ENCODE results near the gene UGDH. TPM values are rescaled to one million over a fixed set of nuclear protein-coding genes. Genes with fewer than 3 reads are reported as not detected.
"Not testable (repeated sequence)": the region's sequence is repeated elsewhere in the genome, so short reads cannot be mapped to it uniquely, and the experiment has no call there.

Gene UGDH
- polyA plus RNA-seq, 4 donors = 80.1 to 123 (median 98.7) TPM

DNA sequence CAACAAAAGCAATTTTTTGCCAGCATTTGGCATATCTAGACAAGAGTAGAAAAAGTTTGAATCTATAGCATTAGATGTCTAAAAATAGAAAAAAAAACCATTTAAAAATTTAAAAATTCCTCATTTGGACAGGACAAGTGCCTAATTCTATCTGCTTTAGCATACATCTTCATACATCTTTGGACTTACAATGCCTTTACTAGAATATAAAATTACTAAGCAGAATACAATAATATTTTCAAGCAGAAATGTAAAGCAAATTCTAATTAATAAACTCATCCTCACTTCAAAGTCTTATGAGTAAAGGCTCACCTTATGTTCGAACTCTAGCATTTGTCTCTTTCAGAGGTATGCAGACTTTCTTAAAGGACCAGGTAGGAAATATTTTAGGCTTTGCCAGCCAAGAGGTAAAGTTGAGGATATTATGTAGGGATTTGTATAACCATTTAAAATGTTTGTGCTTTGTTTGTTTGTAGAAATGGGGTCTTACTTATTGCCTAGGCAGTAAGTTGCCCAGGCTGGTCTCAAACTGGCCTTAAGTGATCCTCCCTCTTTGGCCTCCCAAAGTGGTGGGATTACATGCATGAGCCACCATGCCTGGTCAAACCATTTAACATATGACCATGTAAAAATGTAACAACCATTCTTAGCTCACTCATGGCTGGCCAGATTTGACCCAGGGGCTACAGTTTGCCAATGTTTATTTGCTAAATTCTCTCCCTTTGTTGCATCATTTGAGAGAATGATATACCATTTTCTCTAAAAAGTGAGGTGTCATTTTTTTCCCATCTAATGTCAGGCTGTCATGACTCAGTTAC is 29.1 kb downstream of the UGDH start:
- no peak for DNase-seq (ENCODE audit: low read depth in 4 of 4, low spot score in 3 of 4)

DNA sequence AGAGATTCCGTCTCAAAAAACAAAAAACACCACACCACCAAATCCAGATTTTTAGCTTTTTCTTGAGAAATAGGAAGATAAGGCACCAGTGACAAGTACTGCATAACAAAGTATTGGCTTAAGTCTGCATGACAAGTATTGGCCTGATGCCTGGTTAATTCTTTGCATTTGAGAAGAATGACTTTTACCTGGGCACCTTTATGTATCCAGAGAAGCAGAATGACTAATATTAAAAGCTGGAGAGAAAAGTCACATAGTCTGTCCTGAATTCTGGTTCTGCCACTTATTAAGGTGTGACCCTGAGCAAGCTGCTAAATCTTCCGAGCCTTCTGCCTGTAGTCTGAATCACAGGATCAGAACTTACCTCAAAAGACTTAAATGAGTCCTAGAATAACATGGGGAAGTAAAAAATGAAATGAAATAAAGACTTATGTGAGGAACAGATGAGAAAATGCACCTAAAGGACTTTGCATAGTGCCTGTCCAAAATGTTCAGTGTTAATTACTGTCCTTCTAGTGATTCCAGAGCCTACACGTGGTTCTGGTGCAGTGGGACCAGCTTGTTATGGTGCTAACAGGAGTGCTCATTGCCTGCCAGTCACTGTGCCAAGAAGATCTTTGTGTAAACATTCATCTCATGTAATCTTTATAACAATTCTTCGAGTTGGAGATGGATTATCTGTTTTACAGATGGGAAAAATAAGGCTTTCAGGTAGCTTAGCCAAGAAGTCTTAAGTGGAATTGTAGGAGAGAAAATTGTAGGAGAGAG is 31.6 kb downstream of the UGDH start:
- no peak for DNase-seq (ENCODE audit: low read depth in 4 of 4, low spot score in 3 of 4)

DNA sequence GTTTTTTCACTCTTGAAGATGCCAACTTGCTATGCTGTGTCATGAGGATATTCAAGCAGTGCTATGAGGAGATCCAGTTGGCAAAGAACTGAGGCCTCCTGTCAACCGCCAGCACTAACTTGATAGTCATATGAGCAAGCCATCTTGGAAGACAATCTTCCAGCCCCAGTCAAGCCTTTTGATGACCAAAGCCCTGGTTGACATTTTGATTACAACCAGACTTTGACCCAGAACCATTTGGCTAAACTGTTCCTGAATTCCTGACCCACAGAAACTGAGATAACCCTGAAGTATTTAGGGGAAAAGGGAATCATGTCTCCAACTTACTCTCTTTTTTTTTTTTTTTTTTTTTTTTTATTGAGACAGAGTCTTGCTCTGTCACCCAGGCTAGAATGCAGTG is 32.9 kb downstream of the UGDH start:
- no peak for DNase-seq (ENCODE audit: low read depth in 4 of 4, low spot score in 3 of 4)

DNA sequence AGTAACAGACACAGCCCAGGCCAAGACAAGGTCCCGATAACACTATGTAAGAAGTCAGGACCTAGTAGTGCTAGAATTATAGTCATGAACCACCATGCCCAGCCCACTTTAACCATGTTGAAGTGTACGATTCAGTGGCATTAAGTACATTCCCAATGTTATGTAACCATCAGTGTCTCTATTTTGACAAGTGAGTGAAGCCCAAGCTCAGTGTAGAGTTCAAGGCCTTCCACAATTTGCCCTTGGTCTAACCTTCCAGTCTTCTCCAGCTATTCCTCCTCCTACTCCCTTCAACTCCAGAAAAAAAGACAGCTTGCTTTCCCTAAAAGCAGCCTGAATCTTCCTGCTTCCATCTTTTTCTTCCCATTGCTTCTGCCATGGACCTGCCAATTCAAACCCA is 36.9 kb downstream of the UGDH start:
- DNase-seq (ENCODE audit: low read depth in 4 of 4, low spot score in 3 of 4) = no peak

DNA sequence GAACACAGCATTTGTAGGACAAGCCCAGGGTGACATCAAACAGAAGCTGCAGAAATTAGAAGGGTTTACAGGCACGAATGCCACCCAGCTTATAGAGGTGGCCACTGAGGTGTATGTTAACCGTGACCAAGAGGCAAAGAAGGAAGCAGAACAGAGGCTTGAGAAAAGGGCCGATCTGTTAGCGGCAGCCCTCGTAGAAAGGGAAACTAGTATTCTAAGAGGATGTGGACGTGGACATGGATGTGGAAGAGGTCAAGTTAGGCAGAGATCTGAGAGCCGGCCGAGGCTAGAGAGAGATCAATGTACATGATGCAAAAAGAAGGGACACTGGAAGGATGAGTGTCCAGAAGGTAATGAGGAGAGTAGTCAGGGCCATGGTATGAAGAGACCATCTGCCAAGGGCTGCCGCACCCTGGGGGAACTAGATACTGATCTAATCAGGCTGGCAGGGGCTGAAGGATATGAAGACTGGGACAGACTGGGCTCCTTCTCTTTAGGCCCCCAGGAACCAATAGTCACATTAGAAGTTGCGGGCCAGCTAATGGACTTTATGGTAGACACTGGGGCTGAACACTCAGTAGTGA is 40.9 kb downstream of the UGDH start:
- DNase-seq (ENCODE audit: low read depth in 4 of 4, low spot score in 3 of 4) = no peak

DNA sequence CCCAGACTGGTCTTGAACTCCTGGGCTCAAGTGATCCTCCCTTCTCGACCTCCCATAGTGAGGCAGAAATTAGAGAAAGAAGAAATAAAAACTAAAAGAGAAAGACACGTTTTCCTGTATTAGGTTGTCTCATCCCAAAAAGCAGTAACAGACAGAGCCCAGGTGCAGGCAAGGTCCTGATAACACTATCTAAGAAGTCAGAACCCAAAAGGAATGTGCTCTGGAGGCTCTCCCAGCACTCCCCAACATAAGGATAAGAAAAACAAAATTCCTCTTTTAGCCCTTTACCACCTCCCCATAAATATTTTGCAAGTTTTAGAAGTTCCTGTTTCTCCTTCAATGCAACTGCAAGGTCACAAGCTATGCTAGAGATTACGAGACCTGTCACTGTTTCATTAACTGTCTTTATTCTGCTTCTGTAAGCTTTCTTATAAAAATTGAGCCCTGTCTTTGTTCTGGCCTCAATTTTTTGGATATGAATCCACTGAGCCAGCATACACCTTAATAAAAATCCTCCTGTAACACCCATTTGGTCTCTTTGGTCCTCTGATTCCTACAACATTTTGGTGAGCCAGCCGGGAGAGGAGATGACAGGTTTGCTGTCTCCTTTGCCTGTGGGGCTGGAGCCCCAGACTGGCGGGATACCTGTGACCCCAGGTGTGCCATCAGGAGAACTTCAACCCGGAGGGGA is 42.5 kb downstream of the UGDH start:
- DNase-seq (ENCODE audit: low read depth in 4 of 4, low spot score in 3 of 4) = no peak

DNA sequence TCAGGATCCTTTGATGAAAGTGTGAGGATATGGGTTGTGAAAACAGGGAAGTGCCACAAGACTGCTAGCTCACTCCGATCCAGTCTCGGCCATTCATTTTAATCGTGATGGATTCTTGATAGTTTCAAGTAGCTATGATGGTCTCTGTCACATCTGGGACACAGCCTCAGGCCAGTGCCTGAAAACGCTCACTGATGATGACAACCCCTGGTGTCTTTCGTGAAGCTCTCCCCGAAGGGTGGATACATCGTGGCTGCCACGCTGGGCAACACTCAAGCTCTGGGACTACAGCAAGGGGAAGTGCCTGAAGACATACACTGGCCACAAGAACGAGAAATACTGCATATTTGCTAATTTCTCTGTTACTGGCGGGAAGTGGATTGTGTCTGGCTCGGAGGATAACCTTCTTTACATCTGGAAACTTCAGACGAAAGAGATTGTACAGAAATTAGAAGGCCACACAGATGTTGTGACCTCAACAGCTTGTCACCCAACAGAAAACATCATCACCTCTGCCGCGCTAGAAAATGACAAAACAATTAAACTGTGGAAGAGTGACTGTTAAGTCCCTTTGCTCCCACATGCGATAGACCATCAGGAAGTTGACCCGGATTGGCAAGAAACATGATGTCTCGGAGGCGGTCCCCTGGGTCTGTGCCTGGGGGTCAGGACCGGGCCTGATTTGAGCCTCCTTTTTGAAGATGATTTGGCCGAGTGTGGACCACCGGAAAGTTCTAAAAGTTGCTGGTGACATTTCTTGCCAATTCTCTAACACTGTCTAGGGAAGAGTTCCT is 46.1 kb downstream of the UGDH start:
- no peak for DNase-seq (ENCODE audit: low read depth in 4 of 4, low spot score in 3 of 4)

DNA sequence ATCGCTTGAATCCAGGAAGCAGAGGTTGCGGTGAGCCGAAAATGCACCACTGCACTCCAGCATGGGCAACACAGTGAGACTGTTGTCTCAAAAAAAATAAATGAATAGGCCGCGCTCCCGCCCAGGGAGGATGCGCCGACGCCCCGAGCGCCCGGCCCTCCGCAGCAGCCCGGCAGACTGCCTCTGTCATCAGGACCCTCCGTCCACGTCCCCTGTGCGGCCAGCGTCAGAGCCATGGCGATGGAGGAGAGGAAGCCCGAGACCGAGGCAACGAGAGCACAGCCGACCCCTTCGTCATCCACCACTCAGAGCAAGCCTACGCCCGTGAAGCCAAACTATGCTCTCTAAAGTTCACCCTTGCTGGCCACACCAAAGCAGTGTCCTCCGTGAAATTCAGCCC is 47.0 kb downstream of the UGDH start:
- DNase-seq (ENCODE audit: low read depth in 4 of 4, low spot score in 3 of 4) = no peak

DNA sequence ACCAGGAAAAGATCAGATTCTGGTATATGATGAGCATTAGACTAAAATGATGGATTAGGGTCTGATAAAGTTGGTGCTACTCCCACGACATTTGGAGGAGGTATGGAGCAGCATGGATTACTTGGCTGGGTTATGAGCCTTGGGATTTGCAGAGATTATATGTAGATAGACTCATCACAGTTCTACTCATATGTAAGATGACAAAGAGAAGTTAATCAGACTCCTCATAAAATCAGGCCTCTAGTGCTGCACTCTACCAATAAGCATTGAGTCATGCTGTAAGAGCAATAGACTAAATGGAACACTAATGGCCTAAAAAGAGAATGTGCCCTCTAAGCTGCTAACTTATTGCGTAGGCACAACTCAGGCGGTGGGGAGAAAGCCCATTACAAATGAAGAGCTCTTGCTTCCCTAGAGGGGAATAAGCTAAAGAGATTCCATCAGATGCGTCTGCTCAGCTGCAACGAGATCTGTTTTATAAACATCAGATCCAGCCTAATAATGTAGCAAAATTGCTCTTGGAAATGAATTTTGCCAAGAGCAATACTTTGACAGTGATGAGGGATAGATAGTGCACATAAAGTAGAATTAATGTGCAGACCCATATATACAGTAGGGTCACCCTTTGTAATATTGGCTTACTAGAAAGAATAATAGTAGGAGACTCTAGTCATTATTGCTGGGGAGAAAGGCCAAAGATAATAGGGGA is 50.9 kb downstream of the UGDH start:
- DNase-seq (ENCODE audit: low read depth in 4 of 4, low spot score in 3 of 4) = no peak

DNA sequence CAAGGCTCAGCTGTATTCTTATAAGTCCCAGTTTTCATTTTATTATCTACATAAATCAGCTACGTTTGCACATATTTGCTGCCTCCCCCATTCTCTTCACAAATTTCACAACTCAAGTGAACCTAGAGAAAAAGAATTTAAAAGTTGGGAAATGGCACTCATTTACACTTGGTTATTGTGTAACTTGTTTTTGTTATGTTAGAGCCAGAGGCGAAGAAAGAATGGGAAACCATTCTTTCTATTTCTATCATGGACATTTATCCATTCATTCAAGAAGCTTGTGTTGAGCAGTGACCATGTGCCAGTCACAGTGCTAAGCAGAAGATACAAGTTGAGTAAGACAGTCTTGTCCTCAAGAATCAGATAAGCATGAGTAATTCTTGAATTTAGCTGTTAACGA is 54.8 kb downstream of the UGDH start:
- DNase-seq (ENCODE audit: low read depth in 4 of 4, low spot score in 3 of 4) = no peak

DNA sequence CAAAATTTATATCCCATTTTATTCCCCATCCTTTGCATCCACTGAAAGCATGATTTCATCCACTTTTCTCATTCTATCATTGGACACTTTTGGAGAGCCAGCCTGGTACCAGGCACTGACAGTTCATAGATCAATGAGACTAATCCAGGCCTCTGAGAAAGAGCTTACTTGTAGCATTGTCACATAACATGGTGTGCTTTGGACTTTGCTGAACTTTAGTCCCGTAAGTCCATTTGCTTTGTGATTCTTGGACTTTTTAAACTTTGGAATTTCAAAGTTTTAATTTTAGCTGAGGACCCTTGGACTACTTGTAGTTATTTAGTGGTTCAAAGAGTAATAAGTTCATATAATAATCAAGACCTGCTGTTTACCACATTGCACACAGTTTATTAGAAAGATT is 56.8 kb downstream of the UGDH start:
- DNase-seq (ENCODE audit: low read depth in 4 of 4, low spot score in 3 of 4) = no peak

DNA sequence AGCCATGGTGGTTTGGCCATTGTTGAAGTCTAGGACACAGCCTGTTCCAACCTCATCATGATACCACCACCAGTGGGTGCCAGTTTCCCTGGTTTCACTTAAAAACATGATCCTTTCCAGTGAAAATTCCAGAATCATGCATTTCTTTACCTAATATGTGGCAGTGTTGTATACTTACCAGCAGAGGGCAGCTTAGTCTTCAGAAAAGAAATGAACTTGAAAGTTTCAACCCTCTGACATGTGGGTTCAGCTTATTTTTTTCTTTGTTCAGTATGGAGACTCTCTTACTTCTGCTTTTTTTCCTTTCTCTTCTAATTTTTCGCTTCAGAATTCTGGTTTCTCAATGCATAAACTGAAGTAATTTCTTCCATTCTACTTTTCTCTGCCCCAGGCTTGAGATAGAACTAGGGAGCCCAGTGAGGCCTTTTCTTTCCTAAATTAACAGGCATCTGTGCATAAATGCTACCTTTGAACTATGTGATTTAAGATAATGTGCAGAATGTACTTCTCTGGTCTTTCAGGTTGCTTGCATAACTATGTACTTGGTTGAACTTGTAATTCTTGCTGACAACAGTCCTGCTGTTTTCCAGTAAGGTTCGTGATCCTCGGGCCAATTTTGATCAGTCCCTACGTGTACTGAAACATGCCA is 57.7 kb downstream of the UGDH start:
- peak; percentile 54 to 58 (median 56) for DNase-seq (ENCODE audit: low read depth in 4 of 4, low spot score in 3 of 4)

DNA sequence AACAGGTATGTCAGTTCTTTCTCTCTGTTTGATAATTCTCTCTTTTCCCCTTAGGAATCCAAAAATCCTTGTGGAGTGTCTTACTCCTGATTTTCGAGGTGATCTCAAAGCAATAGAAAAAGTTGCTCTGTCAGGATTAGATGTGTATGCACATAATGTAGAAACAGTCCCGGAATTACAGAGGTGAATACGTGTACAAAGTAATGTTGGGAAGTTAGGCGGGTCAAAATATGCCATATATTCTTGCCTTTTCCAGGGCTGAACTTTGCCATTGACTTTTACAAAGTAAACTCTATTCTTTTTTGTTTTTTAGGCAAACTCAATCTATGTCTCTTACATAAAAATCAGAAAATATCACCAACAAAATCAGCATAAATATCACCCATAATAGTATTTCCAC is 59.8 kb downstream of the UGDH start:
- DNase-seq (ENCODE audit: low read depth in 4 of 4, low spot score in 3 of 4) = no peak

DNA sequence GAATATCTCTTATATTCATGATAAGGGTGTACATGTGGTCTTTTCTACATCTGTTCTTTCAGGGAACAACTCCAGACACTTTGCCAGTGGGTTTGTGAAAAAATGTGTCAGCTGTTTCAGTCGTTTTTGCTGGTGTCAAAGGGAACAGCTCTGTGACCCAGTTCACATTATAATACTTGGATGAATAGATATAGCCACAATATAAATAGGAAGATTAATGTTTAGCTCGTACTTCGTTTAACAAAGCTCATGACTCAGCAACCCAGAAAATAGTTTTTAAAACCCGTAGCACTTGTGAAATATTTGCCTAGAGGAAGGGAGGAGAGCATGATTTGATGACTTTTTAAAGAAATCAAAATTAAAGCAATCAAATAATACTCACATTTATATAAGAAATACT is 60.5 kb downstream of the UGDH start:
- DNase-seq (ENCODE audit: low read depth in 4 of 4, low spot score in 3 of 4) = no peak

DNA sequence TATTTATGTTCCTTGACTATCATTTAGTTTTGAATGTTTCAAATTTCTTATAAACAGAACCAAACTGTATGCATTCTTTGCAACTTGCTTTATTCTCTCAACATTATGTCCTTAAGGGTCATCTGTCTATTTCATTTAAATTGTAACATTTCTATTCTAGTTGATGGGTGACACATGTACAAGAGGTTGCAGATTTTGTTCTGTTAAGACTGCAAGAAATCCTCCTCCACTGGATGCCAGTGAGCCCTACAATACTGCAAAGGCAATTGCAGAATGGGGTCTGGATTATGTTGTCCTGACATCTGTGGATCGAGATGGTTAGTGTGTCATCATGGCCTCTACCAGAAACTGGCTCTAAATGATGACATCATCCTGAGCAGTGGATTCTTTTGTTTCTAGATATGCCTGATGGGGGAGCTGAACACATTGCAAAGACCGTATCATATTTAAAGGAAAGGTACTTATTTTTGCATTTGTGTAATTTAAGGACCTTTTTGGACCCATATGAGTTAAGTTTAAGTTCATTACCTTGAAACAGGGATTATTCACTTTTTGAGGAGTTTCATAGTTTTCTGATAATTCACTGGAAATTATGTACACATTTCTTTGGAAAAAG is 62.2 kb downstream of the UGDH start:
- no peak for DNase-seq (ENCODE audit: low read depth in 4 of 4, low spot score in 3 of 4)

DNA sequence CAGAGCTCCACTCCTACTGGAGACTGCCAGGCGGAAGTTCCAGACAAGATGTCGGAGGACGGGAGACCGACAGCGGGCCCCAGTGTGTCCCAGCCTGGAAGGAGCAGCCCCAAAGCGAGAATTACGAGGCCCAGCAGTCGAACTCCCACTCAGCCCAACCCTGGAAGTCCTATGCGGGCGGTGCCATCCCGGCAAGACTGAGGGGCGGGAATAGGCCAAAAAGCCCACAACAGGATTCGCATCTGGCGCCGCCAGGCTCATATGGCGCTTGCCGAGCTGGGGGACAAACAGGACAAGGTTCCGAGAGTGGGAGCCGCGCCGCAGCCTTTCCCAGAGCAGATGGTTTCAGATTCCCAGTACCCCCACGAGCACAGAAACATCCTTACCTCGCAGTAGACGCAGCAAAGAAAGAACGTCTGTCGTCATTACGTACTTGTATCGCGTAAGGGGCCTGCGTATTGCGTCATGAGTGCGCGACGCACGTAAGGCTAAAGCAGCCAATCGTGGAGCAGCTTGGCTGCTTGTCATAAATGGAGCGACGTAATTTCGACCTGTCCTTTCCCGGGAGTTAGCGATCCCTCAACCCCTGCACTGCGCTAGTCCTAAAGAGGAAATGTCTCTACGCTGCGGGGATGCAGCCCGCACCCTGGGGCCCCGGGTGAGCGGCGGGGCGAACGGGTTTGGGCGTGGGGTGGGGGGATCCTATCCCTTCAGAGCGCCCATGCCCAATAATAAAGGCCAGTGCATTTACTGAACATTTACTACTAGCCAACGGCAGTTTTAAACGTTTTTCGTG is 68.5 kb downstream of the UGDH start, which contains the start of the genes LIAS and RPL9:
Gene LIAS, plus strand, starts transcription at position 552 of the 796 bp plus-strand sequence. Its CDS starts 62 bp downstream, at position 614.
Gene RPL9, minus strand, starts transcription at position 418 of the 796 bp plus-strand sequence. CDS start 483 bp downstream, outside the sequence.
- peak; percentile 97 to 99 (median 98) for DNase-seq (ENCODE audit: low read depth in 4 of 4, low spot score in 3 of 4)

DNA sequence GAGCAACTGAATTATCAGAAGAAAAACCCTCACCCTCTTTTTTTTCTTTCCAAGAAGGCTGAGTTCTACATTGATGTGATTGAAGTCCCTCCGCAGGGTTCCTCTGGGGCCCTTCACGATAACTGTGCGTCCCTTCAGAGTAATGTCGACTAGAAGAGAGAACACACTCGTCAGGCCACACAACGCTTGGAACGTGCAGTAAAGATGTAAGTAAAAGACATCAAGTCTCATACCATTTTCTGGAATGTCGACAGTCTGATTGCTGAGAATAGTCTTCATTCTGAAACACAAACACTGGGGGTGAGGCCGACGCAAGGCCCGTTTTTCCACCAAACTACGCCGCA is 69.1 kb downstream of the UGDH start:
- not testable (repeated sequence) for DNase-seq (ENCODE audit: low read depth in 4 of 4, low spot score in 3 of 4)

All from left renal pelvis (tissue), 4 donors.